NCI-H1694 treated with DMSO at 0.1 percent for 48 hours (cell line): Measurements from ENCODE around the gene JMJD1C.
"Not testable (repeated sequence)": the region's sequence is repeated elsewhere in the genome, so short reads cannot be mapped to it uniquely, and the experiment has no call there.

Source experiments
- DNase-seq: peaks from one replicate; lab custom pipeline; 2025; lab: John Stamatoyannopoulos, UW

Gene JMJD1C

DNA sequence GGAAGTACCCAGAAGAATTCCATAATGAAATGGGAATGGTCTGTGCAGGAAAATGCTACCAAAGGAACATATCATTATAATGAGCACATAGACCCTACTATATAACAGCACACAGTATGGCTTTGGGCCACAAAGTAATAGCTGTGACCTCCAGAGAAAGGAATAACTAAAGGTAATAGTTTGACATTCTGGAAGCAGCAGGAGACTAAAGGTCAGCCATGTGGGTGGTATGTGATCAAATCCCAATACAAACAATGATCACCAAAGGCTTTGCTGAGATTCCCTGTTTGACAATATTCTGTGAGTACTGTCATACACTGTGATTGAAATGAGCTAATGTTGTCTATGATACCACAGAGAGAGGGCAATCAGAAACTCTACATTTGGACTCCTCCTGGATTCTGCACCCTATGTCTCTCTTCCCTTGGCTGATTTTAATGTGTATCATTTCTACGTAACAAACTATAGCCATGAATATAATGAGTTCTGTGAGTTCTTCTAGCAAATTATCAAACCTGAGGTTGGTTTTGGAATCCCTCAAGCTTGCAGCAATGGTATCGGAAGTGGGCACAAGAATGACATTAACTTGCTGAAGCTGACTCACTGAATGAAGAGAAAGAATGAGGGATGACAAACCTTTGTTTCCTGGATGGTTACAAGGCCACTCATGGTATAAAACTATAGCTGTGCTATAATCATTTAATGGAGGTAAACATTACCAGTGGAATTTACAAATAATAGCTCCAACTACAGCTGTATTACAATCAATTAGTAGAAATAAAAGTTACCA lies 99.6 kb downstream of the JMJD1C start:
- no peak for DNase-seq

DNA sequence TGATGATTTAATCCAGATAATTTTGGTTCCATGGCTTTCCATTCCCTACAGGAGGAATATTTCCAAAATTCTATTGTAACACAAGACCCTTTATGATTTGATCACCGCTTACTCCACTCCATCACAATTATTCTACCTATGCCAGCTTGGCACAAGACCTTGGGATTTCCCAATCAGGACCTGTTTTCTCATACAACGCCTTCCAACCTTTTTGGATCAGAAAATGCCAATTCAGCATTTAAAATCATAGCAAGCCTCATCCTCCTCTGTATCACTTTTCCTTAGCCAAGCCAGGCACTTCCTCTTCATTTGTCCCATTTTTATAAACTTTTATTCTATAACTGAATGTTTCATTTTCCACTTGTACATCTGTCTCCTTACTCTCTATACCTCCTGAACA lies 100.9 kb downstream of the JMJD1C start:
- DNase-seq = no peak

DNA sequence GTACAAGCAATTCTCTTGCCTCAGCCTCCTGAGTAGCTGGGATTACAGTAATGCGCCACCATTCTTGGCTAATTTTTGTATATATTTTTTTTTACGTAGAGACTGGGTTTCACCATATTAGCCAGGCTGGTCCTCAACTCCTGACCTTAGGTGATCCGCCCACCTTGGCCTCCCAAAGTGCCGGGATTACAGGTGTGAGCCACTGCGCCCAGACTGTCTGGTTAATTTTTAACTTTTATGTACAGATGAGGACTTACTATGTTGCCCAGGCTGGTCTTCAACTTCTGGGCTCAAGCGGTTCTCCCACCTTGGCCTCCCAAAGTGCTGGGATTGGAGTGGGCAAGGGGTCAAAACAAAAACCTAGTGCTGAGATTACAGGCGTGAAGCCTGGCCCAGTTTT lies 101.8 kb downstream of the JMJD1C start:
- DNase-seq = no peak

DNA sequence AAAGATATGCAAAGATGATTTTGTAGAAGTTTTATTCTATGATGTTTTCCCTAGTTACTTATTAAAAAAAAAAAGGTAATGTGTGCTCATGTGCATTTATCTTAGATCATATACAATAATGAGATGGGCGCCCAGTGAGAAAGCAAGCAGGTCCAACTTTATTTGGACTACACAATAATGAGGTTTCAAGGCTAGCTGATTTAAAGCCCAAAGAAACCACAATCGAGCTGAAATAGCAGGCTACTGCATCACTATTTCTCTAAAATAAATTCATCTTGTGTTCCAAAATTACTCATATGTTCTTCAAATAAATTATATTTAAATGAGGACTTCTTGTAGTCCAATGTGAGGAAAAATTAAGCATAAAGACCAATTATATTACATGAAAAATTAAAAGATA lies 110.1 kb downstream of the JMJD1C start:
- no peak for DNase-seq

DNA sequence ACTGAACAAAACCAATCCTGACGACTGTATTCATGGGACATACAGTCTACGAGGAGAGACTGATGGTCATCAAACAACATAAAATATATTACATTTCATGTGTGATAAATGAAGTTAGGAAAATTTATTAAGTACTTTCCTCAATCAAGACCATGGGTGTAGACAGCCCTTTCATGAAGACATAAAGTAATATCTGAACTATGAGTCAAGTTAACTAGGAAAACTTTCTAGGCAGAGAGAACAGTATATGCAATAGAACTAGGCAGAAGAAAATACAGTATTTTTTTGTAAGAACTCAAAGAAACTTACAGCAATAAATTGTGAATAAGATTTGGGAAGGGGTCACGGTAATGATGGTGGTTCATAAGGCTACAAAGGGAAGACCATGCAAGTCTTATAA lies 112.8 kb downstream of the JMJD1C start:
- DNase-seq = no peak

DNA sequence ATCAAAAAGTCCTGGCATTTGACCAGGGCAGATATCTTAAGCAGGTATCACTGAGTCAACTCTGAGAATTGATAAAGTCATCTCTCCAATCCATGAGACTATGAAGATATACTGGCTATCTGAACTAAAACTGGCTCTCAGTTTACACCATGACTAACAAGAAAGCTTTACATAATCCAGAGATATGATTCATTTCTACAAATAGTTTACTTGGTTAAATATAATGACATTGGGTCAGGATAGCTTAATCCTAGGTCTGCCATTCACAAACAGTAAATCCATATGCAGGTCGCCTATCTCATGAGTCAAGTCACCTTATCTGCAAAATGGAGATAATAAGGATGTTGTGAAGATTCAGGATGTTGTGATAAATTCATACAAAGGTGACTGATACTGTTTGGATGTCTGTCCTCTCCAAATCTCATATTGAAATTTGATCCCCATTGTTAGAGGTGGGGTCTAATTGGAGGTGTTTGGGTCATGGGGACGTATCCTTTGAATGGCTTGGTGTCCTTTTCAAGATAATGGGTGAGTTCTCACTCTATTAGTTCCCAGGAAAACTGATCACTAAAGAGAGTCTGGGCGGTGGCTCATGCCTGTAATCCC lies 117.4 kb downstream of the JMJD1C start:
- DNase-seq = no peak

DNA sequence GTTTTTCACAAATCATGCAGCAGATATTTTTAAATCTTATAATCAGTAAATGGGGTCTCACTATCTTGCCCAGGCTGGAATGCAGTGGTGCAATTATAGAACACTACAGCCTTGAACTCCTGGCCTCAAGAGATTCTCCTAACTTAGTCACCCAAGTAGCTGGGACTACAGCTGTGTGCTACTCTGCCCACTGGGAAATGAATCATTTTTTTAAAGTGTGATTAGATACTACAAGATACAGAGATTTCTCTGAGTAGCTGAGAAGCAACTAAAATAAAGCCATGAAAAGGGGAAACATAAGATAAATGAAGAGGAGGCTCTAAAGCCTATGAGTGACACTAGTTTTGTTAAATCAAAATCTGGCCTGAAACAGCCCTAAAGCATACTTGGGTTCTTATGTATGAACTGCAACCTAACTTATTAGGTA lies 119.7 kb downstream of the JMJD1C start:
- no peak for DNase-seq

DNA sequence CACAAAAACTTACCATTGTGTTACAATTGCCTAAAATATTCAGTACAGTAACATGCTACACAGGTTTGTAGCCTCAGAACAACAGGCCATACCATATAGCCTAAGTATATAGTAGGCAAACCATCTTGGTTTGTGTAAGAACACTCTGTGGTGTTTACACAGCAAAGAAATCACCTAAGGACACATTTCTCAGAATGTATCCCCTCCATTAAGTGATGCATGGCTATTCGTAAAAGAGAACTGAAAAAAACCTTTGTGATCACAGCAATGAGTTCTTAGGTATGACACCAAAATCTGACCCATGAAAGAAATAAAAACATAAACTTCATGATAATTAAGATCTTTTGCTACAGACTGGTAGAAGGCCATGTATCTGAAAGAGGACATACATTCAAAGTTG lies 121.5 kb downstream of the JMJD1C start:
- DNase-seq = no peak

DNA sequence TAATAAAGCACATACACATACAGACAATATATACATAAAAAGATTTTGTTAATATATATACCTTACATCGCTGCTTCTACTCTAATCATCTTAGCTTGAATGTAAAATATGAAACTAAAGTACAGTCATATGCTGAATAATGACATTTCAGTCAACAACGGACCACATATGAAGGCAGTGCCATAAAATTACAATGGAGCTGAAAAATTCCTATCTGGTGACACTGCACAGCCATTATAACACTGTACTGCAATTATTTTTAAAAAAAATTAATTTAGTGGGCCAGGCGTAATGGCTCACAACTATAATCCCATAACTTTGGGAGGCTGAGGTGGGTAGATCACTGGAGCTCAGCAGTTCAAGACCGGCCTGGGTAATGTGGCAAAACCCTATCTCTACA lies 122.3 kb downstream of the JMJD1C start:
- DNase-seq = no peak

DNA sequence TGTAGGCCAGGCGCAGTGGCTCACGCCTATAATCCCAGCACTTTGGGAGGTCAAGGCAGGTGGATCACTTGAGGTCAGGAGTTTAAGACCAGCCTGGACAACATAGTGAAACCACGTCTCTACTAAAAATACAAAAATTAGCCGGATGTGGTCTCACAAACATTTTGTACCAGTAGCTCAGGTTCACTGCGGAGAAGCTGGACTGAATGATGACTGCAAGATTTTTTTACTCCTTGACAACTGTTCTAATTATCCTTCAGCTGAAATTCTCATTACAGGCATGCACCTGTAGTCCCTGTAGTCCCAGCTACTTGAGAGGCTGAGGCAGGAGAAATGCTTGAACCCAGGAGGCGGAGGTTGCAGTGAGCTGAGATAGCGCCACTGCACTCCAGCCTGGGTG lies 126.1 kb downstream of the JMJD1C start:
- not testable (repeated sequence) for DNase-seq

DNA sequence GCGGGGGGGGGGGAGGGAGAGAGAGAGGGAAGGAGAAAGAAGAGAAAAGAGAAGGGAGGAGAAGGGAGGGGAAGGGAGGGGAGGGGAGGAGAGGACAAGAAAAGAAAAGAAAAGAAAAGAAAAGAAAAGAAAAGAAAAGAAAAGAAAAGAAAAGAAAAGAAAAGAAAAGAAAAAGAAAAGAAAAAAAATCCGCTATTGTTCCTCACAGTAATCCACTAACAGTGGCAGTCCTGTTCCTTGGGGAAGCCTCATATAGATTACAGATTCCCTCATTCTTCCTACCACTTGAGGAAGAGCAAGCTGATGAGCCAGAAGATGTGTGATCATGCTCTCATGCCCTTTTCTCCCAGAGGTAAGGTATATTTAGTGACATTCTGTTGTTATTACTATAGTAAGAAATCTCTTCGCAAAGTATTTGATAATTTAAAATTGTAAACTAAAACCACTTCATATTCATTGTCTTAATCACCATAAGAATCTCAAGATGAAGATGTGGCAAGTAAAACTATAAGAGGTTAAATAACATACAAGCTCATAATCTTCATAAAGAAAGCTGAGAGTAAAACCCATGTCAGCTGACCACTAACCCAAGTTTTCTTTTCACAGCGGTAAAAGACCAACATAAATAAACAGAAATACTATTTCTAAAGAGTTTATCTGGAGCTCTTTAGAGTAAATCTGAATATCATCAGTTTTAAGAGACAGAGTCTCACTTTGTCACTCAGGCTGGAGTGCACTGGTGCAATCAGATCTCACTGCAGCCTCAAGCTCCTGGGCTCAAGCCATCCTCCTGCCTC lies 128.1 kb downstream of the JMJD1C start:
- DNase-seq = no peak

DNA sequence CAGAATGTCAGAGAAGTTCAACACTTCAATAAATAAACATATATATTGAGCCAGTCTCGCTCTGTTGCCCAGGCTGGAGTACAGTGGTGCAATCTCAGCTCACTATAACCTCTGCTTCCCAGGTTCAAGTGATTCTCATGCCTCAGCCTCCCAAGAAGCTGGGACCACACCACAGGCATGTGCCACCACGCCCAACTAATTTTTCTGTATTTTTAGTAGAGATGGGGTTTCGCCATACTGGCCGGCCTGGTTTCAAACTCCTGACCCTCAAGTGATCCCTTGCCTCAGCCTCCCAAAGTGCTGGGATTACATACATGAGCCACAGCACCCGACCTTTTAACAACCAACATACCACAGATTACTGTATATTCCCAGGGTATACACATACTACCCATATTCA lies 134.2 kb downstream of the JMJD1C start:
- no peak for DNase-seq

DNA sequence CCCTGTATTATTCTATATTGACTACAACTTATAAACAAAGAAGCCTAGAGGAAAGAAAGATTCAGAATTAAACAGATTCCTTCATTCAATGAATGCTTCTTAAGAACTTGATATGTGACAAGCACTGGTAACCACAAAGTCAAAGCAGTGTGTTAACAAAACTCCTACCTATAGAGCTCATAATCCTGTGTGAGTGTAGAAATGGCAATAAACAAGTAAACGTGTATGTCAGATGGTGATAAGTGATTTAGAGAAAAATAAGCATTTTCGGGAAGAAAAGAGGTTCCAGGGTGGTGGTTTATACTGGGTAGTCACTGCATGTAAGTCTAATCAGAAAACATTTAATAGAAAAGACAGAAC lies 141.3 kb downstream of the JMJD1C start:
- no peak for DNase-seq

DNA sequence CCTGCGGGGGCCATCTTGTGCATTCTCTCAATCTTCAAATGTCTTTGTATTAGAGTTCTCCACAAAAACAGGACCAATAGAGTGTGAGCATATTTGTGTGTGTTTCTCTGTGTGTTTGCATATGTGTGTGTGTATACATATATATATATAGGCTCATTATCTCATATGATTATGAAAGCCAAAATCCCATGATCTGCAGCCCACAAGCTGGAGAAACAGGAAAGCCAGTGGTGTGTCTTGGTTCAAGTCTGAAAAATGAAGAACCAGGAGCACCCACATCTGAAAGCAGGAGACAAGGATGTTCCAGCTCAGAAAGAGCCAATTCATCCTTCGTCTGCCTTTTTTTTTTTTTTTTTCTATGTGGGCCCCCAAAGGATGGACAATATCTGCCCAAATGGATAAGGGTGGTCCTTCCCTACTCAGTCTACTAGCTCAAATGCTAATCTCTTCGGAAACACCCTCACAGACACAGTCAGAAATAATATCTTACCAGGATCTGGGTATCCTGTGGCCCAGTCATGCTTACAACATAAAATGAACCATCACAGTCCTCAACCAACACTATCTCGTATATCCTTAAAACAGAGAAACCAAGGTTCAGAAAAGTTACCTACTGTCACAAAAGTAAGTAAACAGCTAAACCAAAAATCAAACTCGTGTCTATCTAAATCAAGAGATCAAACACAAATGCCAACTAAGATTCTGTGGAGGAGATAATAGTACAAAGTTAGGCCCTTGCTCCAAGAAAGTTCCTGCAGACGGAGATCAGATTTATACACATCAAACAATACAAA lies 141.9 kb downstream of the JMJD1C start:
- no peak for DNase-seq

DNA sequence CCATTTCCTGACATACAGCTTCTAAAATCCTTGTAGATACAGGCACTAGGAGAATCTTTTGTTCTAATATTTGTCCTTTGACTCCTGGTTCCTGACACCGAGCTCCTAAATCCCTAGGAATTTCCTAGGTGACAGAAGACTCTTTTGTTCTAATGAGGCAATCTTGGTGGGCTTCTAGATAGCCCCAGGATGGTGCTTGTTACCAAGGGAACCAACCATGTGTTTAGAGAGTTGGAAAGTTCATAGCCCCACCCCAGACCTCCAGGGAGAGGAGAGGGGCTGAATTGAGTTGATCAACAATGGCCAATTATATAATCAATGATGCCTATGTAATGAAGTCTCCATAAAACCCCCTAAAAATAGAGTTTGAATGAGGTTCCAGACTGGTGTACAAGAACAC lies 145.1 kb downstream of the JMJD1C start:
- no peak for DNase-seq

DNA sequence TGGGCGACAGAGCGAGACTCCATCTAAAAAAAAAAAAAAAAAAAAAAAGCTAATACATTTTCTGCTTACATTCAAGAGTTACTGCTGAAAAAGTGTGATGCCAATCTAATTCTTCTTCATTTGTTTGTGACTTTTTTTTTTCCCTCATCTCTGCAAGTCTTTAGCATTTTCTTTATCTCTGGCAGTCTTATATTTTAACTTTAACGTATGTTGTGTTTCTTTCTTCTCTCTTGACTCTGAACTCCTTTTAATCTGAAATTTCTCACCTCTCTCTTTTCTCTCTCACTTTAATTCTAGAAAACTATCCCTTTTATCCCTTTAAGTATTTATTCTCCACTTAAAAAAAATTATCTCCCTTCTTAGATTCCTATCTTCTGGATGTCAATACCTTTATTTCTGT lies 146.5 kb downstream of the JMJD1C start:
- DNase-seq = no peak

DNA sequence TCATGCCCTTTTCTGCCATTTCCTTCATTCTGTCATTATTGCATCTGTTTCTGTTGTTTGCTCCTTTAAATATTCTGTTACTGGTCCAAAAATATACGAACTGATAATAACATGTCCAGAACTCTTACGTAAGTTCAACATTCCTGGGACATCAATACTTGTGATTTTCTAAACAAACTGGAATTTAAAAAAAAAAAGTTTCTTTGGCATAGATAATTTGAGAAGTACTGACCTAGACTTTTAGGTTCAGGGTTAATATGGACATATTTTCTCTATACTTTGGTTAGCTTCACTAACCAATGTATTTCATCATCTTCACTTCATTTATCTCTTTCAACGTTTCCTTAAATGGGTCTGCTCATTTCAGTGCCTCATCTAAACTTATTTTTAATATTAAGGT lies 147.3 kb downstream of the JMJD1C start:
- DNase-seq = no peak

DNA sequence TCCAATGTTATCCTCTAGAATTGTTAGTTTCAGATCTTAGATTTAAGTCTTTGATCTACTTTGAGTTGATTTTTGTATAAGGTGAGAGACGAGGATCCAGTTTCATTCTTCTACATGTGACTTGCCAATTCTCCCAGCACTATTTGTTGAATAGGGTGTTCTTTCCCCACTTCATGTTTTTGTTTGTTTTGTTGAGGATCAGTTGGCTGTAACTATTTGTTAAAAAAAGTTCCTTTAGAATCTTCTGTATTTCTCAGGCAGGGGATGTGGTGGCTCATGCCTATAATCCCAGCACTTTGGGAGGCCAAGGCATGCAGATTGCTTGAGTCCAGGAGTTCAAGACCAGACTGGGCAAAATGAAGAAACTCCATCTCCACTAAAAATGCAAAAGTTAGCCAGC lies 151.8 kb downstream of the JMJD1C start:
- DNase-seq = no peak

DNA sequence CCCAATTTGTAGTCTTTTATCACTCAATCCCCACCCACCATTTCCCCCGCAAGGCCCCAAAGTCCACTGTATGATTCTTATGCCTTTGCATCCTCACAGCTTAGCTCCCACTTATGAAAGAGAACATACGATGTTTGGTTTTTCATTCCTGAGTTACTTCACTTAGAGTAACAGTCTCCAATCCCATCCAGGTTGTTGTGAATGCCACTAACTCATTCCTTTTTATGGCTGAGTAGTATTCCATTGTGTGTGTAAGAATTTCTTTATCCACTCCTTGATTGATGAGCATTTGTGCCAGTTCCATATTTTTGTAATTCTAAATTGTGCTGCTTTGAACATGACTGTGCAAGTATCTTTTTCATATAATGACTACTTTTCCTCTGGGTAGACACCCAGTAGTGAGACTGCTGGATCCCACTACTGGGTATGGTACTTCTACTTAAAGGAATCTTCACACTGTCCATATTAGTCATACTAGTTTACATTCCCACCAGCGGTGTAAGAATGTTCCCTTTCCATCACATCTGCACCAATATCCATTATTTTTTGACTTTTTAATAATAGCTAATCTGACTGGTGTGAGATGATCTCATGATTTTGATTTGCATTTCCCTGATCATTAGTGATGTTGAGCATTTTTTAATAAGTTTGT lies 152.6 kb downstream of the JMJD1C start:
- DNase-seq = no peak

DNA sequence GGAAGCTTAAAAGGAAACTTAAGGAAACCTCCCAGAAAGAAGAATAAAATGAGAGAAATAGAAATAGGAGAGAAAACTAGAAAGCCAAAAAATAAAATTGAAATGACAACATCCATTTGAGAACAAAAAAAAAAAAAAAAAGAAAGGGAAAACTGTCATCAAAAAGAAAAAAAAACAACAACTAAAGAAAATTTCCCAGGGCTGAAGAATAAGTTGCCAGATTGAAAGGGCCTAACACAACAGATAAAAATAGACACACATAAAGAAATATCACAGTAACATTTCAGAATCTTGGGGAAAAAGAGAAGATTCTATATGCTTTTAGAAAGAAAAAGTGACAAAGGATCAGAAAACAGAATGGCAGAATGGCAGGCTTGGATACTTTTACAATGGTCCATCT lies 157.1 kb downstream of the JMJD1C start:
- DNase-seq = no peak

DNA sequence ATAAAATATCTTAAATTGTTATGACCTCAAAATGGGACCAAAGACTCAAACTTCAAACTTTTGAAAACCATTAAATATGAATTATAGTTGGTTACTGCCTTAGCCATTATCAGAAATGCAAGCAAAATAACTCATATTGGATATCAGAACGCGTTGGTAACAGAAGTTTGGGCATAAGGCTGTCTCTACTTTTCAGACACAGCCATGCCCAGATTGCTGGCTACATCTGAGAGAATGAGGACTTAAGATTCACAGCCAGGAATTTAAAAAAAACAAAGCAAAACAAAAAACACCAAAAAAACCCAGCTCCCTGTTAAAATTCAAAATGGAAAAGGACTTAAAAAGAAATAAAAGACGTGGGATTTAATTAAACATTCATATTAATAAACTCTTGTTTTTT lies 161.6 kb downstream of the JMJD1C start:
- no peak for DNase-seq

DNA sequence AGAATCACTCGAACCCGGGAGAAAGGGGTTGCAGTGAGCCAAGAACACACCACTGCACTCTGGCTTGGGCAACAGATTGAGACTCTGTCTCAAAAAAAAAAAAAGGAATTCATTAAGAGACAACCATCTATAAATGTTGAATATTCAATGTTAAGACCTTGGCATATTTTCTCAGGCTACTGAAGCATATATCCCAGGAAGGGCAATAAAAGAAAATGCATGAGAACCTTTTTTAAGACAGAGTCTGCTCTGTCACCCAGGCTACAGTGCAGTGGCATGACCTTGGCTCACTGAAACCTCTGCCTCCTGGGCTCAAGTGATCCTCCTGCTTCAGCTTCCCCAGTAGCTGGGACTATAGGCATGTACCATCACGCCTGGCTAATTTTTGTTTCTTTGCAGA lies 165.0 kb downstream of the JMJD1C start:
- no peak for DNase-seq
